PFSK-1 (cell line): Measurements from ENCODE around the gene LHFPL3.

Experiments
- REST ChIP-seq, 2 experiments: IDR thresholded peaks; 2 replicates each; pipeline versions ENCODE4 v1.6.1 to v1.8.0; 2011 to 2012; ENCODE audit warnings: low read depth in 2 of 2, low read length in 2 of 2, control low read depth in 1 of 2, inconsistent platforms in 1 of 2, mild to moderate bottlenecking in 1 of 2, moderate library complexity in 1 of 2; ENCODE audit not compliant: insufficient read depth in 1 of 2
- SIN3A ChIP-seq: IDR thresholded peaks from 2 replicates; pipeline ENCODE4 v1.6.1; 2012; ENCODE audit warnings: mild to moderate bottlenecking, low read length, moderate library complexity, borderline replicate concordance; ENCODE audit not compliant: insufficient read depth

DNA sequence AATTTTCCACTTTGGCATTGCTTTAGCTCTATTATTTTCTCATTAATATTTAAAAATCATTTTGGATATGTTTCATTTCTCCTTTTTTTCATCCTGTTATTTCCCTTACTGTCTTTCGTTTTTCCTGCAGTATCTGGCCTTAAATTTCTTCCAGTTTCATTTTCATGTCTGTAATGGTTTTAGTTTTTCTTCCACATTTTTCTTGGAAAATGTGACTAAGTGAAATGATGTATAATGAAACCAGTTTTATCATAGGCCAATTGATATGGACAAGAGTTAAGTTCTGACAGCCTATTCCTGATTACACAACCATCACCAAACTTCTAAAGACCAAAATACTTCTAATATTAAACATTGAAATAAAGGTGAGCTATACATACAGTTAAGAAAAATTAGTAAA lies 158.5 kb downstream of the LHFPL3 start:
- TF ChIP-seq REST (IDR thresholded peaks at IDR 0.05; ENCODE audit: insufficient read depth in 1 of 2, low read depth in 2 of 2, low read length in 2 of 2) (no peak), SIN3A (no peak)
